GM15510 (cell line): ENCODE data around the gene NT5DC3.

Experiments
- POLR2A ChIP-seq: IDR thresholded peaks from 3 replicates; pipeline ENCODE4 v1.6.1; 2011; ENCODE audit warnings: borderline replicate concordance; ENCODE audit not compliant: insufficient read length; ENCODE audit errors: extremely low read depth

The NT5DC3 gene

GRCh38 chr12:103841690-103842584 lies 903 bp upstream of the NT5DC3 start:
- no peak for TF ChIP-seq POLR2A

GRCh38 chr12:103840462-103840875 lies 565 bp downstream of the NT5DC3 start:
- no peak for TF ChIP-seq POLR2A

GRCh38 chr12:103839609-103840461 lies 1.2 kb downstream of the NT5DC3 start:
- no peak for TF ChIP-seq POLR2A

- no peak for TF ChIP-seq POLR2A
These were observed 1.9 kb downstream of the NT5DC3 start for GRCh38 chr12:103839103-103839502.

- no peak for TF ChIP-seq POLR2A
These were observed 2.6 kb downstream of the NT5DC3 start for GRCh38 chr12:103838254-103838914.

GRCh38 chr12:103836345-103836744 lies 4.7 kb downstream of the NT5DC3 start:
- TF ChIP-seq POLR2A, result no peak

- TF ChIP-seq POLR2A, result no peak
These were observed 6.1 kb downstream of the NT5DC3 start for GRCh38 chr12:103834942-103835341.

- no peak for TF ChIP-seq POLR2A
These were observed 7.1 kb downstream of the NT5DC3 start for GRCh38 chr12:103833891-103834290.

GRCh38 chr12:103833095-103833775 lies 7.8 kb downstream of the NT5DC3 start:
- no peak for TF ChIP-seq POLR2A

GRCh38 chr12:103832048-103832997 lies 8.7 kb downstream of the NT5DC3 start:
- TF ChIP-seq POLR2A, result no peak

GRCh38 chr12:103830730-103831320 lies 10.2 kb downstream of the NT5DC3 start:
- no peak for TF ChIP-seq POLR2A

- TF ChIP-seq POLR2A, result no peak
These were observed 10.9 kb downstream of the NT5DC3 start for GRCh38 chr12:103830025-103830725.
